Muscle layer of duodenum (tissue), 2 donors: Measurements from ENCODE around the gene POLN.

Experiments used
- H3K27ac ChIP-seq: one replicate; pipeline ENCODE4 v1.7.0; 2013; ENCODE audit warnings: mild to moderate bottlenecking, low read length
- H3K27me3 ChIP-seq: one replicate; pipeline ENCODE4 v1.7.0; 2013; ENCODE audit warnings: low read depth, mild to moderate bottlenecking, control low read depth, low read length
- H3K36me3 ChIP-seq, 2 donors: one replicate each; pipeline ENCODE4 v1.7.0; 2013; ENCODE audit warnings: low read length in 2 of 2, control low read depth in 1 of 2, mild to moderate bottlenecking in 1 of 2; ENCODE audit not compliant: insufficient read depth in 2 of 2, control insufficient read depth in 1 of 2
- H3K4me1 ChIP-seq, 2 donors: one replicate each; pipeline ENCODE4 v1.7.0; 2013; ENCODE audit warnings: low read length in 2 of 2, mild to moderate bottlenecking in 2 of 2, control low read depth in 1 of 2, moderate library complexity in 1 of 2; ENCODE audit not compliant: insufficient read depth in 2 of 2, control insufficient read depth in 1 of 2
- H3K4me3 ChIP-seq, 2 donors: one replicate each; pipeline ENCODE4 v1.7.0; 2013; ENCODE audit warnings: low read length in 2 of 2, low read depth in 1 of 2, mild to moderate bottlenecking in 1 of 2
- H3K9me3 ChIP-seq, 2 donors: one replicate each; pipeline ENCODE4 v1.7.0; 2013; ENCODE audit warnings: low read length in 2 of 2, control low read depth in 1 of 2, mild to moderate bottlenecking in 1 of 2; ENCODE audit not compliant: control insufficient read depth in 1 of 2
- donor health status: healthy.

Gene POLN

GRCh38 chr4:2059726-2060602 lies 182.0 kb downstream of the POLN start:
- Histone ChIP-seq H3K27me3 (peaks cover 6% of the 10 kb centered on the region), H3K4me1 (peaks cover 0 to 12% of the 10 kb centered on the region in 2 donors), H3K36me3 (no peaks in the 10 kb centered on the region), H3K27ac (no peak overlapping the region), H3K9me3 (no peaks in the 10 kb centered on the region), H3K4me3 (no peak overlapping the region)

GRCh38 chr4:2059046-2059725 lies 182.7 kb downstream of the POLN start, which contains the start of gene NAT8L:
Gene NAT8L, plus strand, starts transcription at chr4:2059327. Its CDS starts 185 bp downstream, at chr4:2059512.
- Histone ChIP-seq H3K9me3 (no peaks in the 10 kb centered on the region), H3K4me3 (peak within 1 kb of the TSS in 1 of 2 donors; percentile 48), H3K4me1 (peaks cover 0 to 12% of the 10 kb centered on the region in 2 donors), H3K27me3 (peaks cover 6% of the 10 kb centered on the region), H3K36me3 (no peaks in the 10 kb centered on the region), H3K27ac (no peak within 1 kb of the TSS)

- Histone ChIP-seq H3K4me1 (peaks cover 0 to 12% of the 10 kb centered on the region in 2 donors), H3K9me3 (no peaks in the 10 kb centered on the region), H3K27me3 (peaks cover 6% of the 10 kb centered on the region), H3K36me3 (no peaks in the 10 kb centered on the region), H3K4me3 (peak overlapping the region in 1 of 2 donors; percentile 48), H3K27ac (no peak overlapping the region)
Measured at GRCh38 chr4:2058264-2059045, 183.5 kb downstream of the POLN start.

- no peaks in the 10 kb centered on the region for H3K9me3 ChIP-seq
Measured at GRCh38 chr4:2057382-2058065, 184.4 kb downstream of the POLN start.

GRCh38 chr4:2054217-2054616 lies 187.7 kb downstream of the POLN start:
- Histone ChIP-seq H3K4me1 (peaks cover 0 to 4% of the 10 kb centered on the region in 2 donors), H3K36me3 (no peaks in the 10 kb centered on the region), H3K27me3 (peaks cover 6% of the 10 kb centered on the region), H3K4me3 (no peak overlapping the region), H3K9me3 (no peaks in the 10 kb centered on the region), H3K27ac (no peak overlapping the region)

More at GRCh38 chr4:2057382-2058065, 184.4 kb downstream of the POLN start:
- peaks cover 6% of the 10 kb centered on the region for H3K27me3 ChIP-seq
- no peak overlapping the region for H3K4me3 ChIP-seq
- H3K36me3 ChIP-seq = no peaks in the 10 kb centered on the region
- H3K4me1 ChIP-seq = peaks cover 0 to 12% of the 10 kb centered on the region in 2 donors
- H3K27ac ChIP-seq = no peak overlapping the region

GRCh38 chr4:2051086-2051485 lies 190.8 kb downstream of the POLN start:
- Histone ChIP-seq H3K36me3 (no peaks in the 10 kb centered on the region), H3K4me3 (no peak overlapping the region), H3K27ac (no peak overlapping the region), H3K27me3 (peaks cover 6% of the 10 kb centered on the region), H3K4me1 (peaks cover 0 to 5% of the 10 kb centered on the region in 2 donors), H3K9me3 (no peaks in the 10 kb centered on the region)

GRCh38 chr4:2049811-2050210 lies 192.1 kb downstream of the POLN start:
- no peak overlapping the region for H3K4me3 ChIP-seq
- peaks cover 6% of the 10 kb centered on the region for H3K27me3 ChIP-seq
- no peaks in the 10 kb centered on the region for H3K36me3 ChIP-seq

GRCh38 chr4:2049381-2049780 lies 192.5 kb downstream of the POLN start:
- H3K27me3 ChIP-seq = peaks cover 6% of the 10 kb centered on the region
- peaks cover 0 to 5% of the 10 kb centered on the region in 2 donors for H3K4me1 ChIP-seq
- no peak overlapping the region for H3K4me3 ChIP-seq

More at GRCh38 chr4:2049811-2050210, 192.1 kb downstream of the POLN start:
- Histone ChIP-seq H3K27ac (no peak overlapping the region), H3K9me3 (peaks cover 0 to under 1% of the 10 kb centered on the region in 2 donors), H3K4me1 (peaks cover 0 to 5% of the 10 kb centered on the region in 2 donors)

GRCh38 chr4:2048831-2049230 lies 193.1 kb downstream of the POLN start:
- Histone ChIP-seq H3K4me1 (peaks cover 0 to 5% of the 10 kb centered on the region in 2 donors), H3K9me3 (peaks cover 0 to 3% of the 10 kb centered on the region in 2 donors), H3K36me3 (no peaks in the 10 kb centered on the region), H3K4me3 (no peak overlapping the region), H3K27ac (no peak overlapping the region), H3K27me3 (peaks cover 6% of the 10 kb centered on the region)

More at GRCh38 chr4:2049381-2049780, 192.5 kb downstream of the POLN start:
- Histone ChIP-seq H3K36me3 (no peaks in the 10 kb centered on the region), H3K9me3 (peaks cover 0 to 3% of the 10 kb centered on the region in 2 donors), H3K27ac (no peak overlapping the region)

GRCh38 chr4:2047781-2048581 lies 193.9 kb downstream of the POLN start:
- Histone ChIP-seq H3K4me1 (peaks cover 0 to 5% of the 10 kb centered on the region in 2 donors), H3K9me3 (peaks cover 0 to 3% of the 10 kb centered on the region in 2 donors), H3K27me3 (peaks cover 6% of the 10 kb centered on the region)

More at GRCh38 chr4:2047781-2048581, 193.9 kb downstream of the POLN start:
- Histone ChIP-seq H3K36me3 (no peaks in the 10 kb centered on the region), H3K4me3 (no peak overlapping the region), H3K27ac (no peak overlapping the region)
